Measurements from ENCODE around the gene P2RX4. TPM values are rescaled to one million over a fixed set of nuclear protein-coding genes. Genes with fewer than 3 reads are reported as not detected.

The P2RX4 gene
- total RNA-seq, 2 experiments from 2014 or later = 10.8 to 17.7 TPM

GRCh38 chr12:121241156-121241970 lies 31.4 kb downstream of the P2RX4 start:
- CTCF ChIA-PET (ENCODE audit: unreplicated experiment) = no interaction called here

GRCh38 chr12:121245031-121245430 lies 35.1 kb downstream of the P2RX4 start:
- no peak for DNase-seq (ENCODE audit: low spot score)
- no peak overlapping the region for H2AFZ ChIP-seq (ENCODE audit: low read length)
- H3K9me3 ChIP-seq (ENCODE audit: low read length) = no peaks in the 10 kb centered on the region
- no peaks in the 10 kb centered on the region for H3K9me2 ChIP-seq (ENCODE audit: insufficient read depth, low read length)
- TF ChIP-seq CTCF (conservative IDR thresholded peaks at IDR 0.05; ENCODE audit: low read length) (no peak), EZH2phosphoT487 (IDR thresholded peaks at IDR 0.05; ENCODE audit: borderline replicate concordance, low read depth, low read length) (no peak)
- no peak overlapping the region for H3K4me3 ChIP-seq (ENCODE audit: low read depth, low read length, poor library complexity, severe bottlenecking)
- intact Hi-C loops (cut with micrococcal nuclease; ENCODE audit: unreplicated experiment) = no loop called here
- CTCF ChIA-PET (ENCODE audit: unreplicated experiment) = no interaction called here
- BruUV-seq (replicated peaks) = no TSS peak
- H4K20me1 ChIP-seq (ENCODE audit: insufficient read depth, low read length) = no peaks in the 10 kb centered on the region
- POLR2A ChIA-PET = no interaction called here
- H3K79me2 ChIP-seq (ENCODE audit: insufficient read depth, low read depth, low read length) = no peaks in the 10 kb centered on the region
- no peaks in the 10 kb centered on the region for H3K4me1 ChIP-seq (ENCODE audit: insufficient read depth, low read length, poor library complexity, severe bottlenecking)
- H3K4me2 ChIP-seq (ENCODE audit: low read length) = no peak overlapping the region
- H3K27ac ChIP-seq (ENCODE audit: low read depth, low read length, poor library complexity, severe bottlenecking) = no peak overlapping the region
- peaks cover 38% of the 10 kb centered on the region for H3K36me3 ChIP-seq (ENCODE audit: insufficient read depth, low read length)

More at GRCh38 chr12:121241156-121241970, 31.4 kb downstream of the P2RX4 start:
- POLR2A ChIA-PET = no interaction called here
- Histone ChIP-seq H3K79me2 (ENCODE audit: insufficient read depth, low read depth, low read length) (no peaks in the 10 kb centered on the region), H3K36me3 (ENCODE audit: insufficient read depth, low read length) (peaks cover 20% of the 10 kb centered on the region), H3K27ac (ENCODE audit: low read depth, low read length, poor library complexity, severe bottlenecking) (no peak overlapping the region), H2AFZ (ENCODE audit: low read length) (no peak overlapping the region), H3K9me2 (ENCODE audit: insufficient read depth, low read length) (no peaks in the 10 kb centered on the region), H3K4me3 (ENCODE audit: low read depth, low read length, poor library complexity, severe bottlenecking) (no peak overlapping the region), H4K20me1 (ENCODE audit: insufficient read depth, low read length) (no peaks in the 10 kb centered on the region), H3K4me2 (ENCODE audit: low read length) (no peak overlapping the region; the same call in 1 of the 2 replicates), H3K4me1 (ENCODE audit: insufficient read depth, low read length, poor library complexity, severe bottlenecking) (no peaks in the 10 kb centered on the region), H3K9me3 (ENCODE audit: low read length) (no peaks in the 10 kb centered on the region)
- intact Hi-C loops (cut with micrococcal nuclease; ENCODE audit: unreplicated experiment) = no loop called here
- TF ChIP-seq EZH2phosphoT487 (IDR thresholded peaks at IDR 0.05; ENCODE audit: borderline replicate concordance, low read depth, low read length) = no peak
- DNase-seq (ENCODE audit: low spot score) = no peak
- no TSS peak for BruUV-seq (replicated peaks)

GRCh38 chr12:121245951-121246350 lies 36.0 kb downstream of the P2RX4 start:
- no peaks in the 10 kb centered on the region for H3K9me3 ChIP-seq (ENCODE audit: low read length)
- TF ChIP-seq CTCF (conservative IDR thresholded peaks at IDR 0.05; ENCODE audit: low read length) (no peak), EZH2phosphoT487 (IDR thresholded peaks at IDR 0.05; ENCODE audit: borderline replicate concordance, low read depth, low read length) (no peak)
- no peak overlapping the region for H3K4me2 ChIP-seq (ENCODE audit: low read length)
- ChIA-PET POLR2A (no interaction called here), CTCF (ENCODE audit: unreplicated experiment) (no interaction called here)
- intact Hi-C loops (cut with micrococcal nuclease; ENCODE audit: unreplicated experiment) = no loop called here
- no peak overlapping the region for H3K27ac ChIP-seq (ENCODE audit: low read depth, low read length, poor library complexity, severe bottlenecking)
- H4K20me1 ChIP-seq (ENCODE audit: insufficient read depth, low read length) = no peaks in the 10 kb centered on the region
- no TSS peak for BruUV-seq (replicated peaks)
- no peaks in the 10 kb centered on the region for H3K4me1 ChIP-seq (ENCODE audit: insufficient read depth, low read length, poor library complexity, severe bottlenecking)
- H3K36me3 ChIP-seq (ENCODE audit: insufficient read depth, low read length) = peaks cover 45% of the 10 kb centered on the region
- no peak for DNase-seq (ENCODE audit: low spot score)
- no peaks in the 10 kb centered on the region for H3K79me2 ChIP-seq (ENCODE audit: insufficient read depth, low read depth, low read length)
- no peaks in the 10 kb centered on the region for H3K9me2 ChIP-seq (ENCODE audit: insufficient read depth, low read length)
- H2AFZ ChIP-seq (ENCODE audit: low read length) = no peak overlapping the region
- H3K4me3 ChIP-seq (ENCODE audit: low read depth, low read length, poor library complexity, severe bottlenecking) = no peak overlapping the region
